GM18502 (cell line): ENCODE data around the gene ARL13A.
"Not testable (repeated sequence)": the region's sequence is repeated elsewhere in the genome, so short reads cannot be mapped to it uniquely, and the experiment has no call there.

Experiments
- ATAC-seq: cut with Tn5 transposase; IDR thresholded peaks from one replicate; pipeline ENCODE4 v1.9.1; 2021; ENCODE audit warnings: mild to moderate bottlenecking; ENCODE audit not compliant: unreplicated experiment, poor library complexity

ARL13A gene

GRCh38 chrX:100984818-100985217 lies 15.3 kb downstream of the ARL13A start:
- no peak for ATAC-seq

GRCh38 chrX:100990139-100990538 lies 20.6 kb downstream of the ARL13A start:
- ATAC-seq, result no peak

- ATAC-seq, result peak; percentile 95
Observed at GRCh38 chrX:100994352-100995281, 25.1 kb downstream of the ARL13A start.

GRCh38 chrX:100995469-100995868 lies 26.0 kb downstream of the ARL13A start:
- no peak for ATAC-seq

DNA sequence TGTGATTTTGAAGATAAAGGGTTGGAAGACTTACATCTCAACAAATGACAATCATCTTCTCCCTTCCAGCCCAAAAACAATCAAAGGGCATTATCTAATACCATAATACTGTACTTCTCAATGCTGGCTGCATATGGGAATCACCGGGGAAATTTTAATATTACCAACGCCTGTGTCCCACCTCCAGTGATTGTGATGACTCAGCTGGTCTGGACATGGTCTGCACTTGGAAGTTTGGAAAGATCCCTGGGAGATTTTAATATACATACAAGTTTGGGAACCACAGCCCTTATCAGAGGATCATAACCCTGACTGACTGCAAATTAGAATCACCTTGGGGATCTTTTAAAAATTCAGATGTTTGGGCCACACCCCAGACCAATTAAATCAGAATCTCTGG lies 29.9 kb downstream of the ARL13A start:
- ATAC-seq, result no peak

DNA sequence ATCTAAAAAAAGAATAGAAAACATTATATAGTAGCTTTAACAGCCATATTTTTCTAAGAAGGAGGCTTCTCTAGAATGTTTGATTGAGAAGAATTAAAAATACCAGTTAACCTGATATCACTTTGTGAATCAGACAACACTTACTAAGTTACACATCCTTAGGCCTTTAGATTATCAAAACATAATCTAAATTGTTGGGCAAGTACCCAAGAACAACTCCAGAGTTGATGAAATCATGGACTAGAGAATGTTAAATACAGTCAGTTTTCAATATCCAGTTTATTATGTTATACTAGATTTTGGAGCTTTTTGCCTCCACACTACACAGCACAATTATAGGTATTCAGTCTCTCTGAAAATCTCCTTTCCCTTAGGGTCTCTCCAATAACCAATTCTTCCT lies 39.6 kb downstream of the ARL13A start:
- ATAC-seq, result no peak

GRCh38 chrX:101012031-101012430 lies 42.5 kb downstream of the ARL13A start:
- ATAC-seq, result not testable (repeated sequence)

GRCh38 chrX:101022020-101022419 lies 52.5 kb downstream of the ARL13A start:
- no peak for ATAC-seq

DNA sequence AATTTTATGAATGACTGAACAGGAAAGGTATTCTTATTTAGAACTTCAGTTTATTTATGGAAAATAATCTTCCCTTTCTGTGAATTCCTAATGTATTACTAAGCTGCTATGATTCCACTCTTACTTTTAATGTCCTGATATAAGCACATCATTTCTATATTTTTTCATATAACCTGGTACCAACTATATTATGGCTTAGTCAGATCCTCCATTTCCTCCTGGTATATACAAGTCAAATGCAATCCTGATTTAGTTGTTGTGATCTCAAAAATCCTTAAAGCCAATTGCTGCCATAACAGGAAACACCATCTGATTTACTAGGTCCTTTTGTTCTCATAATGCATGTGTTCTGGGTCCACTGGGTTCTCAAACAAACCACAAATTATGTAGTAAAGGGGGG lies 55.6 kb downstream of the ARL13A start:
- ATAC-seq, result no peak

- ATAC-seq, result no peak
Observed at GRCh38 chrX:101028562-101028961, 59.1 kb downstream of the ARL13A start.

GRCh38 chrX:101029665-101030064 lies 60.2 kb downstream of the ARL13A start:
- ATAC-seq, result no peak

DNA sequence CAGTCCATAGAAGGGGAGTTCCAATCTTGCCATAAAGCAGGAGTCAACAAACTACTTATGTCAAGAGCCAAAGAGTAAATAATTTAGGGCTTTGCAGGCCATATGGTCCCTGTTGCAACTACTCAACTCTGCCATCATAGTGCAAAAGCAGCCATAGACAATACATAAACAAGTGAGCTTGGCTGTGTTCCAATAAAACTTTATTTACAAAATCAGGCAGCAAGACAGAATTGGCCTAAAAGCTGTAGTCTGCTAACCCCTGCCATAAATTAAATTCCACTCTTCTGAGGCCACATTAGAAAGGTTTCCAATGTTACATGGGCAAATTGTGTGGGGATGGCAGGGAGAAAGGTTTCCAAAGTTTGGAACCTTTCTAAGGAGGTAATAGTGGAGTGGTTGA lies 67.7 kb downstream of the ARL13A start:
- ATAC-seq, result no peak

GRCh38 chrX:101040197-101040596 lies 70.7 kb downstream of the ARL13A start:
- peak; percentile 45 for ATAC-seq
